ENCODE results near the gene GPR157.

DNA sequence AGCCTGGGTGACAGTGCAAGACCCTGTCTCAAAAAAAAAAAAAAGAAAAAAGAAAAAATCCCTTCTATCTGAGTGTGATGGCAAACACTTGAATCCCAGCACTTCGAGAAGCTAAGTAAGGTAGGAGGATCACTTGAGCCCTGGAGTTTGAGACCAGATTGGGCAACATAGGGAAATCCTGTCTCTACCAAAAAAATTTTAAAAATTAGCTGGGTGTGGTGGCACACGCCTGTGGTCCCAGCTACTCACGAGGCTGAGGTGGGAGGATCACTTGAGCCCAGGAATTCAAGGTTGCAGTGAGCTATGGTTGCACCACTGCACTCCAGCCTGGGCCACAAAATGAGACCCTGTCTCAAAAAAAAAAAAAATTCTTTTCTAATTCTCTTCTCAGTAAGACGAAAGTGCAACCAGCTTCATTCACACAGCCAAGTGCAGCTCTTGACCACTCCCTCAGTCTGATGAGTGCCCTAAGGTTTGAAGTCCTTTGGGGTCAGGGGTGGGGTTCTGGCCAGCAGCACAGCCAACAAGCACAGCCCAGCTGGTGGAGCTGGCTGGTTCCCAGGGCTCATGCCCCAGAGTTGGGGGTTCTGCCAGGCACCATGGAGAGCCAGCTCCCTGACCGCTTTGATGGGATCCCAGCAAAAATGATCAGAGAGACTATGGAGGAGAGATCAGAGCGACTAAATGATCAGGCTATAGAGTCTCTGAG lies 67.5 kb downstream of the GPR157 start:
- TF ChIP-seq, protein P1, sequence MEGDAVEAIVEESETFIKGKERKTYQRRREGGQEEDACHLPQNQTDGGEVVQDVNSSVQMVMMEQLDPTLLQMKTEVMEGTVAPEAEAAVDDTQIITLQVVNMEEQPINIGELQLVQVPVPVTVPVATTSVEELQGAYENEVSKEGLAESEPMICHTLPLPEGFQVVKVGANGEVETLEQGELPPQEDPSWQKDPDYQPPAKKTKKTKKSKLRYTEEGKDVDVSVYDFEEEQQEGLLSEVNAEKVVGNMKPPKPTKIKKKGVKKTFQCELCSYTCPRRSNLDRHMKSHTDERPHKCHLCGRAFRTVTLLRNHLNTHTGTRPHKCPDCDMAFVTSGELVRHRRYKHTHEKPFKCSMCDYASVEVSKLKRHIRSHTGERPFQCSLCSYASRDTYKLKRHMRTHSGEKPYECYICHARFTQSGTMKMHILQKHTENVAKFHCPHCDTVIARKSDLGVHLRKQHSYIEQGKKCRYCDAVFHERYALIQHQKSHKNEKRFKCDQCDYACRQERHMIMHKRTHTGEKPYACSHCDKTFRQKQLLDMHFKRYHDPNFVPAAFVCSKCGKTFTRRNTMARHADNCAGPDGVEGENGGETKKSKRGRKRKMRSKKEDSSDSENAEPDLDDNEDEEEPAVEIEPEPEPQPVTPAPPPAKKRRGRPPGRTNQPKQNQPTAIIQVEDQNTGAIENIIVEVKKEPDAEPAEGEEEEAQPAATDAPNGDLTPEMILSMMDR (IDR thresholded peaks at IDR 0.05), result no peak
- no peak for TF ChIP-seq EZH2 (IDR thresholded peaks at IDR 0.05; ENCODE audit: borderline replicate concordance, insufficient read depth, low read depth, low read length, poor library complexity, severe bottlenecking)

Data from B cell (primary cell).